H1 (cell line): ENCODE data around the gene CCDC81. TPM values are rescaled to one million over a fixed set of nuclear protein-coding genes. Genes with fewer than 3 reads are reported as not detected.

Source experiments
- CTCF ChIA-PET: fragments of 300-600 bp; sonication (Branson Sonifier 250); formaldehyde crosslinking; loops from one replicate; lab custom pipeline; 2021; ENCODE audit not compliant: partially characterized antibody; lab: Charles Lee
- POLR2A ChIA-PET: fragments of 300-600 bp; sonication (Branson Sonifier 250); formaldehyde crosslinking; loops from one replicate; lab custom pipeline; 2021; ENCODE audit warnings: inconsistent platforms; ENCODE audit not compliant: partially characterized antibody; lab: Charles Lee
- DNase-seq, 2 experiments: peaks; one replicate each; pipeline versions ENCODE4 v3.0.0 to v3.0.0-alpha.2; 2010 to 2022; ENCODE audit warnings: low spot score in 2 of 2, low read depth in 1 of 2, mixed read lengths in 1 of 2
- FAIRE-seq: peaks from 2 replicates; lab custom pipeline; 2011; peaks lifted over from hg19 to GRCh38; lab: Jason Lieb, UNC
- H2AFZ ChIP-seq: 2 replicates; pipeline ENCODE4 v1.8.1; 2012; ENCODE audit warnings: low read length, inconsistent platforms
- H2AK5ac ChIP-seq: 2 replicates; pipeline ENCODE4 v1.6.1; 2013; ENCODE audit warnings: low read depth, low read length
- H2BK120ac ChIP-seq: replicated peaks from 2 replicates; pipeline ENCODE3; 2013; ENCODE audit warnings: low read depth, low read length, inconsistent platforms
- H2BK12ac ChIP-seq: 2 replicates; pipeline ENCODE4 v1.6.1; 2013; ENCODE audit warnings: low read depth, low read length
- H2BK15ac ChIP-seq: 2 replicates; pipeline ENCODE4 v1.6.1; 2013; ENCODE audit warnings: low read length
- H2BK20ac ChIP-seq: 2 replicates; pipeline ENCODE4 v1.6.1; 2013; ENCODE audit warnings: low read length
- H2BK5ac ChIP-seq: 2 replicates; pipeline ENCODE4 v1.6.1; 2013; ENCODE audit warnings: low read depth, low read length
- H3K14ac ChIP-seq: 2 replicates; pipeline ENCODE4 v1.6.1; 2013; ENCODE audit warnings: inconsistent platforms; ENCODE audit not compliant: insufficient read length
- H3K18ac ChIP-seq: 2 replicates; pipeline ENCODE4 v1.6.1; 2013; ENCODE audit warnings: low read length; ENCODE audit errors: extremely low read depth
- H3K23ac ChIP-seq: 2 replicates; pipeline ENCODE4 v1.6.1; 2013; ENCODE audit warnings: inconsistent platforms; ENCODE audit not compliant: insufficient read length
- H3K23me2 ChIP-seq: 2 replicates; pipeline ENCODE4 v1.6.1; 2013; ENCODE audit warnings: low read depth, low read length
- H3K27ac ChIP-seq: 2 replicates; pipeline ENCODE4 v1.6.1; 2011; ENCODE audit warnings: low read depth, low read length, inconsistent platforms
- H3K27me3 ChIP-seq, 4 experiments: replicated peaks in 1 of 4; 1 replicate in 1 of 4; 2 replicates in 3 of 4; pipeline versions ENCODE4 v1.6.1 to v1.8.1; 2011 to 2013; ENCODE audit warnings: low read length in 3 of 4, mild to moderate bottlenecking in 3 of 4, inconsistent platforms in 2 of 4, mixed read lengths in 2 of 4, moderate library complexity in 1 of 4; ENCODE audit not compliant: control insufficient read depth in 3 of 4, insufficient read depth in 3 of 4; ENCODE audit errors: extremely low read depth in 1 of 4
- H3K36me3 ChIP-seq, 4 experiments: 2 replicates each; pipeline versions ENCODE4 v1.6.1 to v1.8.1; 2011 to 2013; ENCODE audit warnings: mild to moderate bottlenecking in 4 of 4, low read length in 3 of 4, moderate library complexity in 2 of 4, control low read depth in 1 of 4, inconsistent platforms in 1 of 4; ENCODE audit not compliant: insufficient read depth in 4 of 4, control insufficient read depth in 2 of 4
- H3K4ac ChIP-seq: replicated peaks from 2 replicates; pipeline ENCODE3; 2013; ENCODE audit warnings: low read length, low read depth, mixed read lengths, inconsistent platforms; ENCODE audit not compliant: insufficient read length
- H3K4me1 ChIP-seq, 4 experiments: replicated peaks in 1 of 4; 1 replicate in 1 of 4; 2 replicates in 3 of 4; pipeline versions ENCODE4 v1.6.1 to v1.8.1; 2011 to 2013; ENCODE audit warnings: low read length in 3 of 4, inconsistent platforms in 2 of 4, mixed read lengths in 1 of 4; ENCODE audit not compliant: insufficient read depth in 4 of 4, control insufficient read depth in 3 of 4
- H3K4me2 ChIP-seq, 2 experiments: 2 replicates each; pipeline versions ENCODE4 v1.6.1 to v1.8.1; 2011 to 2013; ENCODE audit warnings: low read depth in 2 of 2, low read length in 2 of 2, control low read depth in 1 of 2, inconsistent platforms in 1 of 2, mild to moderate bottlenecking in 1 of 2; ENCODE audit not compliant: insufficient read depth in 1 of 2
- H3K4me3 ChIP-seq, 4 experiments: fragments of 200-600, 300-600 bp in 1 of 4; sonication (generic), shearing (Covaris generic), sonication (Bioruptor Twin) in 1 of 4; 2 replicates each; pipeline versions ENCODE4 v1.5.1 to v1.8.1; 2011 to 2016; ENCODE audit warnings: low read length in 4 of 4, low read depth in 3 of 4, control low read depth in 2 of 4, inconsistent platforms in 2 of 4, mild to moderate bottlenecking in 2 of 4, mixed read lengths in 1 of 4, moderate library complexity in 1 of 4; ENCODE audit not compliant: insufficient read depth in 2 of 4; ENCODE audit errors: extremely low read depth in 1 of 4
- H3K56ac ChIP-seq: replicated peaks from 2 replicates; pipeline ENCODE3; 2013; ENCODE audit warnings: low read depth, mild to moderate bottlenecking, mixed read lengths, low read length, inconsistent platforms; ENCODE audit not compliant: insufficient read length
- H3K79me1 ChIP-seq: 2 replicates; pipeline ENCODE4 v1.6.1; 2013; ENCODE audit warnings: low read depth, low read length, control low read depth
- H3K79me2 ChIP-seq, 2 experiments: 2 replicates each; pipeline versions ENCODE4 v1.6.1 to v1.8.1; 2012 to 2013; ENCODE audit warnings: low read length in 2 of 2, mild to moderate bottlenecking in 2 of 2, inconsistent platforms in 1 of 2; ENCODE audit not compliant: insufficient read depth in 2 of 2, control insufficient read depth in 1 of 2
- H3K9ac ChIP-seq, 4 experiments: replicated peaks in 1 of 4; 1 replicate in 1 of 4; 2 replicates in 3 of 4; pipeline versions ENCODE4 v1.6.1 to v1.8.1; 2011 to 2013; ENCODE audit warnings: low read depth in 3 of 4, low read length in 3 of 4, control low read depth in 2 of 4, mild to moderate bottlenecking in 2 of 4, moderate library complexity in 2 of 4, inconsistent platforms in 1 of 4; ENCODE audit errors: extremely low read depth in 1 of 4
- H3K9me3 ChIP-seq, 2 experiments: 2 replicates each; pipeline versions ENCODE4 v1.6.1 to v1.8.1; 2012 to 2013; ENCODE audit warnings: mild to moderate bottlenecking in 2 of 2, moderate library complexity in 2 of 2, control low read depth in 1 of 2, inconsistent platforms in 1 of 2, low read depth in 1 of 2, low read length in 1 of 2, mixed read lengths in 1 of 2; ENCODE audit not compliant: insufficient read depth in 2 of 2
- H4K20me1 ChIP-seq, 2 experiments: replicated peaks in 1 of 2; 2 replicates each; pipeline versions ENCODE3 to v1.8.1; 2011 to 2013; ENCODE audit warnings: inconsistent platforms in 2 of 2, low read length in 2 of 2, mild to moderate bottlenecking in 1 of 2; ENCODE audit not compliant: insufficient read depth in 2 of 2, control insufficient read depth in 1 of 2
- H4K5ac ChIP-seq: 2 replicates; pipeline ENCODE4 v1.6.1; 2013; ENCODE audit warnings: low read length, low read depth, mixed read lengths, inconsistent platforms; ENCODE audit not compliant: insufficient read length
- H4K8ac ChIP-seq: 2 replicates; pipeline ENCODE4 v1.8.0; 2013; ENCODE audit warnings: mild to moderate bottlenecking, moderate library complexity, low read length, inconsistent platforms; ENCODE audit not compliant: insufficient read depth; ENCODE audit errors: extremely low read depth
- H4K91ac ChIP-seq: replicated peaks from 2 replicates; pipeline ENCODE3; 2013; ENCODE audit warnings: low read length, mixed read lengths, inconsistent platforms; ENCODE audit not compliant: insufficient read length
- EP300 ChIP-seq, 2 experiments: IDR thresholded peaks; 1 replicate in 1 of 2; 2 replicates in 1 of 2; pipeline ENCODE4 v1.6.1; 2011 to 2012; ENCODE audit warnings: low read depth in 2 of 2, low read length in 2 of 2, mild to moderate bottlenecking in 2 of 2, borderline replicate concordance in 1 of 2, inconsistent platforms in 1 of 2, moderate library complexity in 1 of 2
- HDAC2 ChIP-seq, 2 experiments: fragments of 300-600 bp in 1 of 2; sonication (generic) in 1 of 2; IDR thresholded peaks; 2 replicates each; pipeline ENCODE4 v1.6.1; 2011 to 2012; ENCODE audit warnings: low read depth in 2 of 2, low read length in 2 of 2, mild to moderate bottlenecking in 2 of 2, moderate library complexity in 2 of 2, borderline replicate concordance in 1 of 2, inconsistent platforms in 1 of 2
- NRF1 ChIP-seq: IDR thresholded peaks from 2 replicates; pipeline ENCODE4 v1.6.1; 2011; ENCODE audit warnings: mild to moderate bottlenecking, low read depth, low read length, improper control_type of control experiment
- RFX5 ChIP-seq: IDR thresholded peaks from 2 replicates; pipeline ENCODE4 v1.6.1; 2011; ENCODE audit warnings: low read depth, low read length, improper control_type of control experiment, borderline replicate concordance
- SP1 ChIP-seq: IDR thresholded peaks from 2 replicates; pipeline ENCODE4 v1.6.1; 2011; ENCODE audit warnings: low read depth, low read length
- WGBS, 2 experiments: shearing (Covaris generic) in 1 of 2; methylation state at CpG; one replicate each; pipeline versions ENCODE4 v1.1.6 to v1.1.7; 2013 to 2015; ENCODE audit warnings: low lambda C conversion rate in 2 of 2, mixed read lengths in 2 of 2, inconsistent platforms in 1 of 2, low coverage in 1 of 2, missing lambda C conversion rate in 1 of 2; ENCODE audit not compliant: insufficient replicate concordance in 2 of 2, insufficient coverage in 1 of 2, insufficient read length in 1 of 2; ENCODE audit errors: extremely low coverage in 1 of 2, missing lambda C conversion rate in 1 of 2; 5-methylcytosine and 5-hydroxymethylcytosine counted together
- polyA plus RNA-seq, 7 experiments: library from polyadenylated mRNA; depleted of rRNA in 3 of 7; stranded (reverse) in 5 of 7; unstranded in 2 of 7; fragments of >200 nt in 5 of 7; fragments of 200-250 nt in 2 of 7; gene quantifications; 1 replicate in 5 of 7; 2 replicates in 1 of 7; 4 replicates in 1 of 7; pipeline versions ENCODE4 v1.2.1 to v1.2.3, GENCODE V29; 2011 to 2013; ENCODE audit warnings: missing spikeins in 2 of 7, mixed read lengths in 2 of 7
- total RNA-seq: library from RNA; stranded (reverse); fragmentation: NEBNext Ultra II Directional; extraction: Animal tissue kit (Norgen Biotek cat#: 25700); gene quantifications from 2 replicates; pipeline ENCODE4 v1.2.1, GENCODE V29; 2021
- TF ChIP-seq, protein P1 (sequence below): IDR thresholded peaks from 2 replicates; pipeline ENCODE4 v1.6.1; 2012; ENCODE audit warnings: inconsistent platforms
- TF ChIP-seq, protein P2 (sequence below): IDR thresholded peaks from 2 replicates; pipeline ENCODE4 v1.6.1; 2011; ENCODE audit warnings: low read depth, mild to moderate bottlenecking, low read length; ENCODE audit not compliant: insufficient read depth

CCDC81 gene
- total and polyA plus RNA-seq, 2 of the 8 experiments (the other 6 are each of a cell fraction or from before 2014, with no cell fraction given): 0.30 to 0.58 TPM

DNA sequence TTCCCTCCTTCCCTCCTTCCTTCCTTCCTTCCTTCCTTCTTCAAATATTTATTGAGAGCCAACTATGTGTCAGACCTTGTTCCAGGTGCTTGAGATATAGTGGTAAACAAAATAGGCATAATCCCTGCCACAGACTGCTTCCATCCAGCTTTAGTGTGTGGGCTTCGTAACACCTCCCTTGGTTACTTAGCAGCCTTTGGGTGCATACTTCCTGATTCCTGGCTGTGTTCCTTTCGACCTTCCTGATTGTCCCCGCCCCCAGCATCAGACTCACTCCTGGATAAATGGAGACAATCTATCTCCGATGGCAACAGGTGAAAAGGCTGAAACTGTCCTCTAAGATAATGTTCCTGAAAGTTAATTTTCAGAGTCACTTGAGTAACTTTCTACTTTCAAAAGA is 13.5 kb downstream of the CCDC81 start:
- H2AFZ ChIP-seq: no peak overlapping the region
- WGBS, 2 experiments: 90% methylated on average over 4 of the region's 4 CpGs; no CpG with 5 or more reads in 1 of the 2 experiments
- no peak overlapping the region for H2BK15ac ChIP-seq
- H2AK5ac ChIP-seq: no peak overlapping the region
- H3K23me2 ChIP-seq: no peaks in the 10 kb centered on the region
- DNase-seq (no peak), FAIRE-seq (no peak)
- no peak overlapping the region for H4K91ac ChIP-seq
- no peaks in the 10 kb centered on the region for H4K20me1 ChIP-seq
- H3K56ac ChIP-seq: no peak overlapping the region
- no peaks in the 10 kb centered on the region for H3K9me3 ChIP-seq
- H3K4ac ChIP-seq: no peak overlapping the region
- CTCF ChIA-PET: interaction anchor here (1.4 to 1.9 kb wide), 2 partner anchors 15 to 28 kb away, joined by 4 to 8 read pairs; no protein-coding TSS in a partner anchor
- no peak overlapping the region for H2BK120ac ChIP-seq
- H3K18ac ChIP-seq: no peak overlapping the region
- peaks cover 0 to 2% (median 0%) of the 10 kb centered on the region in 4 experiments; a peak in 2 of 7 replicates for H3K4me1 ChIP-seq
- no peaks in the 10 kb centered on the region for H3K36me3 ChIP-seq
- no peak overlapping the region for H3K27ac ChIP-seq
- no peak overlapping the region for H3K9ac ChIP-seq
- H3K23ac ChIP-seq: no peak overlapping the region
- no peak overlapping the region for H2BK5ac ChIP-seq
- H3K4me2 ChIP-seq: no peak overlapping the region
- no peaks in the 10 kb centered on the region for H3K27me3 ChIP-seq
- H3K4me3 ChIP-seq: no peak overlapping the region
- no peaks in the 10 kb centered on the region for H3K79me1 ChIP-seq
- no peak overlapping the region for H2BK12ac ChIP-seq
- H4K5ac ChIP-seq: no peak overlapping the region
- no peak overlapping the region for H2BK20ac ChIP-seq
- no peak overlapping the region for H4K8ac ChIP-seq
- no peaks in the 10 kb centered on the region for H3K79me2 ChIP-seq
- TF ChIP-seq RFX5 (no peak), HDAC2 (IDR thresholded peaks at IDR 0.05; ENCODE audit: borderline replicate concordance in 1 of 2, low read depth in 2 of 2, low read length in 2 of 2) (no peak), SP1 (no peak), EP300 (IDR thresholded peaks at IDR 0.05; ENCODE audit: borderline replicate concordance in 1 of 2, low read depth in 2 of 2, low read length in 2 of 2) (no peak), NRF1 (no peak)
- TF ChIP-seq, protein P1, sequence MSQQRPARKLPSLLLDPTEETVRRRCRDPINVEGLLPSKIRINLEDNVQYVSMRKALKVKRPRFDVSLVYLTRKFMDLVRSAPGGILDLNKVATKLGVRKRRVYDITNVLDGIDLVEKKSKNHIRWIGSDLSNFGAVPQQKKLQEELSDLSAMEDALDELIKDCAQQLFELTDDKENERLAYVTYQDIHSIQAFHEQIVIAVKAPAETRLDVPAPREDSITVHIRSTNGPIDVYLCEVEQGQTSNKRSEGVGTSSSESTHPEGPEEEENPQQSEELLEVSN: no peak
- TF ChIP-seq, protein P2, sequence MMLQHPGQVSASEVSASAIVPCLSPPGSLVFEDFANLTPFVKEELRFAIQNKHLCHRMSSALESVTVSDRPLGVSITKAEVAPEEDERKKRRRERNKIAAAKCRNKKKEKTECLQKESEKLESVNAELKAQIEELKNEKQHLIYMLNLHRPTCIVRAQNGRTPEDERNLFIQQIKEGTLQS: no peak
- no peak overlapping the region for H3K14ac ChIP-seq
- POLR2A ChIA-PET: no interaction called here
